Mesendoderm (in vitro differentiated cells): ENCODE results near the gene SPRR3.

Experiments used
- DNase-seq: peaks from one replicate; pipeline ENCODE4 v3.0.0; 2013
- H2AK5ac ChIP-seq: 2 replicates; pipeline ENCODE4 v1.6.1; 2013; ENCODE audit warnings: low read length, inconsistent platforms
- H2BK120ac ChIP-seq: 2 replicates; pipeline ENCODE4 v1.6.1; 2013; ENCODE audit warnings: low read depth, mild to moderate bottlenecking, low read length, moderate library complexity, mixed read lengths
- H2BK15ac ChIP-seq: replicated peaks from 2 replicates; pipeline ENCODE4 v1.6.1; 2013; ENCODE audit warnings: low read depth, mild to moderate bottlenecking, moderate library complexity
- H2BK5ac ChIP-seq: 2 replicates; pipeline ENCODE4 v1.6.1; 2013; ENCODE audit warnings: low read length, inconsistent platforms
- H3K18ac ChIP-seq: 2 replicates; pipeline ENCODE4 v1.6.1; 2013; ENCODE audit warnings: mild to moderate bottlenecking, low read length, mixed read lengths
- H3K23ac ChIP-seq: one replicate; pipeline ENCODE4 v1.6.1; 2013; ENCODE audit warnings: low read length
- H3K27ac ChIP-seq: 2 replicates; pipeline ENCODE4 v1.5.1; 2013; ENCODE audit warnings: low read depth, mild to moderate bottlenecking, inconsistent platforms, low read length, moderate library complexity
- H3K27me3 ChIP-seq: 2 replicates; pipeline ENCODE4 v1.6.1; 2013; ENCODE audit warnings: low read length, control low read depth, mild to moderate bottlenecking, inconsistent platforms; ENCODE audit not compliant: insufficient read depth, poor library complexity
- H3K36me3 ChIP-seq: 2 replicates; pipeline ENCODE4 v1.6.1; 2013; ENCODE audit warnings: low read length, inconsistent platforms; ENCODE audit not compliant: control insufficient read depth, insufficient read depth
- H3K4ac ChIP-seq: one replicate; pipeline ENCODE4 v1.6.1; 2013; ENCODE audit warnings: low read depth, mild to moderate bottlenecking, low read length, moderate library complexity
- H3K4me1 ChIP-seq: 2 replicates; pipeline ENCODE4 v1.6.1; 2013; ENCODE audit warnings: low read depth, low read length, inconsistent platforms; ENCODE audit not compliant: control insufficient read depth
- H3K4me2 ChIP-seq: 2 replicates; pipeline ENCODE4 v1.6.1; 2013; ENCODE audit warnings: low read length
- H3K4me3 ChIP-seq: 2 replicates; pipeline ENCODE4 v1.5.1; 2013; ENCODE audit warnings: mild to moderate bottlenecking, low read length
- H3K56ac ChIP-seq: one replicate; pipeline ENCODE4 v1.6.1; 2013; ENCODE audit warnings: low read length
- H3K79me1 ChIP-seq: 2 replicates; pipeline ENCODE4 v1.6.1; 2013; ENCODE audit warnings: low read length, inconsistent platforms
- H3K79me2 ChIP-seq: 2 replicates; pipeline ENCODE4 v1.6.1; 2013; ENCODE audit warnings: mild to moderate bottlenecking, low read length; ENCODE audit not compliant: control insufficient read depth, insufficient read depth
- H3K9ac ChIP-seq: 2 replicates; pipeline ENCODE4 v1.6.1; 2013; ENCODE audit warnings: low read length, inconsistent platforms
- H4K5ac ChIP-seq: one replicate; pipeline ENCODE4 v1.6.1; 2013; ENCODE audit warnings: low read length
- H4K8ac ChIP-seq: one replicate; pipeline ENCODE4 v1.6.1; 2013; ENCODE audit warnings: low read depth, mild to moderate bottlenecking, control low read depth, low read length, moderate library complexity
- WGBS: extraction: QIAGEN DNeasy Blood & Tissue Kit; methylation state at CpG from one replicate; pipeline ENCODE4 v1.1.7; 2013; ENCODE audit warnings: low lambda C conversion rate, missing lambda C conversion rate; ENCODE audit not compliant: insufficient coverage; ENCODE audit errors: extremely low coverage; 5-methylcytosine and 5-hydroxymethylcytosine counted together

SPRR3 gene

DNA sequence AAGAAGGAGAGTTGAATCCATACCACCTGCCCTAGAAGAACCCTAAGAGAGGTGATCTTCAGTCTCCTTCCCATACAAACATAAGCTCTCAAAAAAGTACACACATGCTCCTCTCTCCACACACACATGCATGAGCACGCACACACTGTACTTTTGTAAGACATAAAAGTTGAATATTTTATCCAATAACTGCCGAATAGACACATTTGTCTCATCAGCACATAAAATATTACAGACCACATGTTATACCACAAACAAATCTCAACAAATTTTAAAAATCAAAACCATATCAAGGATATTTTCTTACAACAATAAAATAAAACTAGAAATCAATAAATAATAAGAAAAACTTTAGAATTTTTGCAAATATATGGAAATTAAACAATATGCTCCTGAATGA is 15.0 kb upstream of the SPRR3 start:
- Histone ChIP-seq H3K56ac (no peak overlapping the region), H3K9ac (no peak overlapping the region), H3K27me3 (no peaks in the 10 kb centered on the region), H3K4me3 (no peak overlapping the region), H4K5ac (no peak overlapping the region), H2BK120ac (no peak overlapping the region), H3K4me1 (no peaks in the 10 kb centered on the region), H3K4ac (no peak overlapping the region), H4K8ac (no peak overlapping the region), H3K79me1 (no peaks in the 10 kb centered on the region), H2BK5ac (no peak overlapping the region), H2AK5ac (no peak overlapping the region), H3K23ac (no peak overlapping the region), H3K36me3 (no peaks in the 10 kb centered on the region), H3K4me2 (no peak overlapping the region), H3K27ac (no peak overlapping the region), H3K18ac (no peak overlapping the region), H3K79me2 (no peaks in the 10 kb centered on the region), H2BK15ac (no peak overlapping the region)
- no peak for DNase-seq
- no CpG with 5 or more reads among the region's 2 CpGs for WGBS

DNA sequence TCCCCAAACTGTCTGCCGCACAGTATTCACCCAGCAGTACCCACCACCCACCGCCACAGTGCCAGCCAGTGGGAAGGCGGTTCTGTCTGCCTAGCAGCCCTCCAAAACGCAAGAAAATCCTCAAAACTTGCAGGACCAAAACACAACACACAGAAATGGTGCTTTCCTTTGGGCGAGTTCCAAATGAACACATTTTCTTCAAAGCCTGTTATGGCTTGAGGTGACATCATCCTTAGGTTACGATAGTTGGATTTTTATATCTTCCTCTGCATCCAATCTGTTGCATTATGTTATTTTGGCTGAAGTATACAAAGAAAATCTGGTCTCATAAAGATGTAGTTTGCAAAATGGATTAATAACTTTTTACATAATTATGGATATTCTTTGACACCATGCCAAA is 8.4 kb upstream of the SPRR3 start:
- Histone ChIP-seq H3K27ac (no peak overlapping the region), H2AK5ac (no peak overlapping the region), H4K5ac (no peak overlapping the region), H3K18ac (no peak overlapping the region), H3K56ac (no peak overlapping the region), H3K79me1 (no peaks in the 10 kb centered on the region), H3K9ac (no peak overlapping the region), H3K36me3 (no peaks in the 10 kb centered on the region), H2BK15ac (no peak overlapping the region), H3K79me2 (no peaks in the 10 kb centered on the region), H3K23ac (no peak overlapping the region), H3K27me3 (no peaks in the 10 kb centered on the region), H4K8ac (no peak overlapping the region), H3K4me1 (no peaks in the 10 kb centered on the region), H3K4me2 (no peak overlapping the region), H2BK120ac (no peak overlapping the region), H2BK5ac (no peak overlapping the region), H3K4me3 (no peak overlapping the region), H3K4ac (no peak overlapping the region)
- no CpG with 5 or more reads among the region's 6 CpGs for WGBS
- no peak for DNase-seq

DNA sequence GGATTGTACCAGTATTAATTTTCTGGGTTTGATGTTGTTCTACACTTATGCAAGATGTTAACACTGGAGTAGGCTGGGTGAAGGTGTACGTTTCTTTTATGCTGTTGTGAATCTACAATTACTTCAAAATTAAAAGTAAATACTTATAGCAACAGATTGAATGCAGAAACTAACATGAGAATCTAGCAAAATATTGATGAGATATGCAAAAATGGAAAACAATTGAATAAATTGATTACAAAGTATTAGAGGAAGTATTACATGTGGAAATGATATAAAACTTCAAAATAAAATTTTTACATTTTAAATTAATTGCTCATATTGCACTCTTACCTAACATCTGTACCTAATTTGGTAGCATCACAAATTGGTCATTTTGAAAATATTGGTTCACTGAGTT is 5.7 kb upstream of the SPRR3 start:
- no CpG with 5 or more reads among the region's 1 CpG for WGBS
- H3K36me3 ChIP-seq = no peaks in the 10 kb centered on the region
- H4K8ac ChIP-seq = no peak overlapping the region
- no peak overlapping the region for H3K27ac ChIP-seq
- no peak overlapping the region for H4K5ac ChIP-seq
- no peak overlapping the region for H3K4ac ChIP-seq
- no peaks in the 10 kb centered on the region for H3K79me2 ChIP-seq
- no peak overlapping the region for H2AK5ac ChIP-seq
- no peak overlapping the region for H3K9ac ChIP-seq
- H2BK120ac ChIP-seq = no peak overlapping the region
- no peak overlapping the region for H3K4me2 ChIP-seq
- H3K27me3 ChIP-seq = no peaks in the 10 kb centered on the region
- no peaks in the 10 kb centered on the region for H3K79me1 ChIP-seq
- no peak for DNase-seq
- H2BK15ac ChIP-seq = no peak overlapping the region
- H3K4me1 ChIP-seq = peaks cover 7% of the 10 kb centered on the region
- no peak overlapping the region for H3K4me3 ChIP-seq
- no peak overlapping the region for H3K23ac ChIP-seq
- H2BK5ac ChIP-seq = no peak overlapping the region
- H3K18ac ChIP-seq = no peak overlapping the region
- no peak overlapping the region for H3K56ac ChIP-seq

DNA sequence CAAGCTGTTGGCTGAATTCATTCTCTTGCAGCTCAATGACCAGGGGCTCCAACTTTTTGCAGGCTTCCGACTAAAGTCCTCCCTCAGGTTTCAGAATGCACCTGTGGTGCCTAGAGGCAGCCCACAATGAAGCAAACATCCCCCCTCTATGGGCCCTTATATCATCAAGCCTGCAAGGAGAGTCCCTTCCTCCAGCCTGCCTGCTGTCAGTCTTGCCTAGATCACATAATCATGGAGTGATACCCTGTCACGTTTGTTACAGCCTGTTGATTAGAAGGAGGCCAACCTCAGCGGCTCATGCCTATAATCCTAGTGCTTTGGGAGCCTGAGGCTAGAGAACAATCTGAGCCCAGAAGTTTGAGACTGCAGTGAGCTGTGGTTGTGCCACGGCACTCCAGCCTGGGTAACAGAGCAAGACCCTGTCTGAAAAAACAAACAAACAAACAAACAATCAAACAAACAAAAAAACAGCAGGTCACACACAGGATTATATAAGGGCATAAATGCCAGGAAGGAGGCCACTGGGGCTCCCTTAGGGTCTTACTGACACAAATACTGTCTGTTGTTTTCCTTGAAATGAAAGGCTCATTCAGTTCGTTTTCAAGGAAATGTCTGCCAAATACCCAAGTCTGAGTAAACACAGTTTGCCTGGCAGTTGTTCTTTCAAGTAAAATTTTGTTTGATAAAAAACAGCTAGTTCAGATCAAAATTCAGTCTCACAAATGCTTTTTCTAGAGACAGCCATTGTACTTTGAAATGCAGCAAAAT is 4.7 kb upstream of the SPRR3 start:
- Histone ChIP-seq H2BK5ac (no peak overlapping the region), H4K8ac (no peak overlapping the region), H2AK5ac (no peak overlapping the region), H2BK15ac (no peak overlapping the region), H3K27me3 (no peaks in the 10 kb centered on the region), H3K4me2 (no peak overlapping the region), H2BK120ac (no peak overlapping the region), H3K4me3 (no peak overlapping the region), H3K4me1 (peaks cover 8% of the 10 kb centered on the region), H3K18ac (no peak overlapping the region), H4K5ac (no peak overlapping the region), H3K56ac (no peak overlapping the region), H3K79me1 (no peaks in the 10 kb centered on the region), H3K36me3 (no peaks in the 10 kb centered on the region), H3K9ac (no peak overlapping the region), H3K4ac (no peak overlapping the region), H3K79me2 (no peaks in the 10 kb centered on the region), H3K23ac (no peak overlapping the region), H3K27ac (no peak overlapping the region)
- WGBS = no CpG with 5 or more reads among the region's 5 CpGs
- DNase-seq = peak; percentile 40

DNA sequence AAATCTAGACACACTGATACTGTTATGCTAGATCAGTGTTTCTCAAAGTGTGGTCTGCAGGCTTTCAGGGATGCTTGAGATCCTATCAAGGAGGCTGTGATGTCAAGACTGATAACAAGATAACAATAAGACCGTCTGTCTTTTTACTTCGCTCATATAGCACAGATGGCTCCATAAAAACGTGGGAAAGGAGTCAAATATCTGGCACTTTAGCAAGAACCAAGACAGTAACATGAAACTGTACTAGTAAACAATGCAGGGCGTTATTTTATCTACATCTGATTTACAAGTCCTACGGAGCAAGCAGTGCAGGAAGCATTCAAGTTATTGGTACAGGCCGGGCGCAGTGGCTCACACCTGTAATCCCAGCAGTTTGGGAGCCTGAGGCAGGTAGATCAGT is 3.6 kb upstream of the SPRR3 start:
- H3K9ac ChIP-seq = no peak overlapping the region
- no peak for DNase-seq
- H4K5ac ChIP-seq = no peak overlapping the region
- H3K36me3 ChIP-seq = no peaks in the 10 kb centered on the region
- H2BK5ac ChIP-seq = no peak overlapping the region
- no CpG with 5 or more reads among the region's 7 CpGs for WGBS
- no peaks in the 10 kb centered on the region for H3K79me1 ChIP-seq
- H3K4ac ChIP-seq = no peak overlapping the region
- no peak overlapping the region for H2BK15ac ChIP-seq
- no peak overlapping the region for H3K18ac ChIP-seq
- H2AK5ac ChIP-seq = no peak overlapping the region
- H3K79me2 ChIP-seq = no peaks in the 10 kb centered on the region
- H2BK120ac ChIP-seq = no peak overlapping the region
- H4K8ac ChIP-seq = no peak overlapping the region
- H3K4me1 ChIP-seq = peaks cover 8% of the 10 kb centered on the region
- H3K27me3 ChIP-seq = no peaks in the 10 kb centered on the region
- H3K23ac ChIP-seq = no peak overlapping the region
- no peak overlapping the region for H3K56ac ChIP-seq
- no peak overlapping the region for H3K4me3 ChIP-seq
- no peak overlapping the region for H3K4me2 ChIP-seq
- no peak overlapping the region for H3K27ac ChIP-seq

DNA sequence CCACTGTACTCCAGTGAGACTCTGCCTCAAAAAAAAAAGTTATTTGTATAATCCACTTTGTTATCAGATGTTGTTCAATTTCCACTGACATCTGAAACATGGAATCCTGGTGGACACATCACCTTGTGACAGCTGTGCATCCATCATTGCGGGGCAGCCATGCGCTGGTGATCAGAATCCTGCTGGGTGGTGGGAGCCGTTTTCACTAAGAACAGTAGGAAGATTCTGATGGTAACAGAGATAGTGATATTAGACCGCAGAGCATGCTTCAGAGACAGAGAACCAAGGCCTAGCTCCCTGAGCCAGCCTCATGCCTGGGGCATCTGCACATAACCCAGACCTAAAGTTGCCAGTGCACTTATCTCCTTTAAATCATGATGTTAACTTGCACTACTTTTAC is 3.1 kb upstream of the SPRR3 start:
- no peak for DNase-seq
- H3K4ac ChIP-seq = no peak overlapping the region
- no peak overlapping the region for H3K27ac ChIP-seq
- no peak overlapping the region for H2BK120ac ChIP-seq
- H2BK5ac ChIP-seq = no peak overlapping the region
- no peak overlapping the region for H3K56ac ChIP-seq
- peaks cover 8% of the 10 kb centered on the region for H3K4me1 ChIP-seq
- no peak overlapping the region for H4K8ac ChIP-seq
- H3K4me2 ChIP-seq = no peak overlapping the region
- H3K23ac ChIP-seq = no peak overlapping the region
- H3K18ac ChIP-seq = no peak overlapping the region
- no peak overlapping the region for H4K5ac ChIP-seq
- H3K36me3 ChIP-seq = no peaks in the 10 kb centered on the region
- no peak overlapping the region for H2BK15ac ChIP-seq
- H3K79me1 ChIP-seq = no peaks in the 10 kb centered on the region
- H2AK5ac ChIP-seq = no peak overlapping the region
- no peaks in the 10 kb centered on the region for H3K79me2 ChIP-seq
- H3K4me3 ChIP-seq = no peak overlapping the region
- no peaks in the 10 kb centered on the region for H3K27me3 ChIP-seq
- H3K9ac ChIP-seq = no peak overlapping the region
- no CpG with 5 or more reads among the region's 4 CpGs for WGBS
